K562 (cell line): ENCODE data around the gene ZFHX2. TPM values are rescaled to one million over a fixed set of nuclear protein-coding genes. Genes with fewer than 3 reads are reported as not detected.

Experiments
- ATAC-seq: fragments of 200-7000 bp; cut with Tn5 transposase; 3 replicates; pipeline ENCODE4 v1.9.1; 2020; ENCODE audit warnings: moderate library complexity
- BruUV-seq: library from RNA; stranded (reverse); fragments of 400-500 nt; replicated peaks from 2 replicates; lab custom pipeline; 2021; lab: Mats Ljungman, UMichigan
- CTCF ChIA-PET: fragments of 300-600 bp; formaldehyde crosslinking; extraction: SDS; loops from one replicate; lab custom pipeline; 2021; ENCODE audit warnings: low intra/inter-chr PET ratio; lab: Yijun Ruan, JAX
- POLR2A ChIA-PET: fragments of 300-600, 350-650 bp; sonication (Branson Sonifier 250); formaldehyde crosslinking; extraction: SDS; loops from one replicate; lab custom pipeline; 2021; ENCODE audit warnings: antibody characterized with exemption, inconsistent platforms; lab: Yijun Ruan, JAX
- DNase-seq, 4 experiments: peaks; one replicate each; pipeline versions ENCODE4 v3.0.0 to v3.0.0-alpha.2; 2011 to 2018; ENCODE audit warnings: low spot score in 3 of 4, mixed read lengths in 3 of 4; ENCODE audit errors: extremely low read depth in 1 of 4
- FAIRE-seq: peaks from 2 replicates; lab custom pipeline; 2011; peaks lifted over from hg19 to GRCh38; lab: Jason Lieb, UNC
- H2AFZ ChIP-seq: 2 replicates; pipeline ENCODE4 v1.6.0; 2011; ENCODE audit warnings: low read depth, low read length, control low read depth, inconsistent platforms
- H3K27ac ChIP-seq: fragments of 200-600 bp; 3 replicates; pipeline ENCODE4 v1.8.0; 2011; ENCODE audit warnings: low read depth, mild to moderate bottlenecking, control low read depth, inconsistent platforms, low read length, moderate library complexity, mixed read lengths; ENCODE audit errors: extremely low read depth
- H3K27me3 ChIP-seq, 2 experiments: fragments of 300-600 bp in 1 of 2; 2 replicates in 1 of 2; 3 replicates in 1 of 2; pipeline versions ENCODE4 v1.6.0 to v1.8.0; 2011; ENCODE audit warnings: inconsistent platforms in 2 of 2, low read length in 2 of 2, mild to moderate bottlenecking in 1 of 2, mixed read lengths in 1 of 2, moderate library complexity in 1 of 2; ENCODE audit not compliant: control insufficient read depth in 2 of 2, insufficient read depth in 2 of 2
- H3K36me3 ChIP-seq: fragments of 300-600 bp; 3 replicates; pipeline ENCODE4 v1.8.0; 2011; ENCODE audit warnings: mild to moderate bottlenecking, low read length, inconsistent platforms; ENCODE audit not compliant: control insufficient read depth, insufficient read depth
- H3K4me1 ChIP-seq, 2 experiments: fragments of 200-600 bp in 1 of 2; replicated peaks in 1 of 2; 2 replicates in 1 of 2; 3 replicates in 1 of 2; pipeline versions ENCODE4 v1.5.1 to v1.8.0; 2011; ENCODE audit warnings: inconsistent platforms in 2 of 2, low read length in 2 of 2, mild to moderate bottlenecking in 1 of 2, mixed read lengths in 1 of 2, moderate library complexity in 1 of 2; ENCODE audit not compliant: control insufficient read depth in 2 of 2, insufficient read depth in 2 of 2
- H3K4me2 ChIP-seq: 2 replicates; pipeline ENCODE4 v1.6.1; 2011; ENCODE audit warnings: low read length, control low read depth, inconsistent platforms, mixed read lengths; ENCODE audit not compliant: insufficient read depth
- H3K4me3 ChIP-seq: fragments of 200-600 bp; sonication (generic), shearing (Covaris generic); 2 replicates; pipeline ENCODE4 v1.5.1; 2016; ENCODE audit warnings: control low read depth, inconsistent platforms
- H3K79me2 ChIP-seq: fragments of 200-600 bp; 3 replicates; pipeline ENCODE4 v1.8.0; 2011; ENCODE audit warnings: low read length, inconsistent platforms; ENCODE audit not compliant: control insufficient read depth, insufficient read depth
- H3K9ac ChIP-seq, 2 experiments: 2 replicates each; pipeline versions ENCODE4 v1.6.0 to v1.6.1; 2011; ENCODE audit warnings: low read depth in 2 of 2, low read length in 2 of 2, control low read depth in 1 of 2, inconsistent platforms in 1 of 2, mild to moderate bottlenecking in 1 of 2, mixed read lengths in 1 of 2; ENCODE audit not compliant: insufficient read depth in 1 of 2
- H3K9me1 ChIP-seq: one replicate; pipeline ENCODE4 v1.6.0; 2011; ENCODE audit warnings: inconsistent platforms, mild to moderate bottlenecking, low read length, moderate library complexity; ENCODE audit not compliant: control insufficient read depth, insufficient read depth
- H3K9me3 ChIP-seq: replicated peaks from 2 replicates; pipeline ENCODE4 v1.5.1; 2011; ENCODE audit warnings: low read depth, low read length, inconsistent platforms; ENCODE audit not compliant: control insufficient read depth, insufficient read depth
- H4K20me1 ChIP-seq: replicated peaks from 2 replicates; pipeline ENCODE4 v1.6.1; 2011; ENCODE audit warnings: low read length, inconsistent platforms, mixed read lengths; ENCODE audit not compliant: control insufficient read depth, insufficient read depth
- EGR1 ChIP-seq: fragments of 450-650 bp; conservative IDR thresholded peaks from 2 replicates; pipeline ENCODE4 v1.6.1; 2017; ENCODE audit warnings: mild to moderate bottlenecking
- MTA2 ChIP-seq: fragments of 450-650 bp; IDR thresholded peaks from 2 replicates; pipeline ENCODE4 v1.6.1; 2016; ENCODE audit warnings: low read depth
- SRSF3 ChIP-seq: fragments of 200-400 bp; formaldehyde crosslinking; IDR thresholded peaks from 2 replicates; pipeline ENCODE4 v1.6.1; 2016; ENCODE audit warnings: mild to moderate bottlenecking, low read length, moderate library complexity; ENCODE audit not compliant: insufficient read depth
- WGBS: fragments of 100-300 bp; shearing (Covaris generic); methylation state at CpG from one replicate; pipeline ENCODE4 v1.1.6; 2016; ENCODE audit warnings: low coverage, mixed read lengths; ENCODE audit not compliant: insufficient coverage; ENCODE audit errors: missing lambda C conversion rate; 5-methylcytosine and 5-hydroxymethylcytosine counted together
- in situ Hi-C: fragments of 300-500 bp; cut with MboI; formaldehyde crosslinking; loops from 4 replicates; pipeline ENCODE4 v1.15.0; 2018; ENCODE audit warnings: inconsistent platforms, mixed read lengths
- intact Hi-C: fragments of 100-400 bp; cut with micrococcal nuclease; formaldehyde crosslinking; loops from 2 replicates; pipeline ENCODE4 v1.14.2; 2022
- polyA plus RNA-seq, 8 experiments: library from polyadenylated mRNA; depleted of rRNA in 4 of 8; stranded (reverse) in 5 of 8; unstranded in 3 of 8; fragments of >200 nt; fragmentation: Nextera tagmentation in 2 of 8; fragmentation: Illumina TruSeq in 1 of 8; extraction: Ambion mirVana in 2 of 8; extraction: Trizol in 1 of 8; gene quantifications; 2 replicates each; pipeline versions ENCODE4 v1.2.1 to v1.2.3, GENCODE V29; 2011 to 2014; ENCODE audit warnings: inconsistent platforms in 1 of 8, missing spikeins in 1 of 8
- total RNA-seq, 7 experiments: library from RNA; depleted of rRNA in 6 of 7; stranded (reverse); fragments of >200 nt in 6 of 7; fragmentation: Illumina TruSeq in 2 of 7; extraction: Trizol in 2 of 7; gene quantifications; 2 replicates each; pipeline versions ENCODE4 v1.2.1 to v1.2.3, GENCODE V29; 2011 to 2021; ENCODE audit warnings: low replicate concordance in 1 of 7
- TF ChIP-seq, protein P1 (sequence below): fragments of 450-650 bp; IDR thresholded peaks from 2 replicates; pipeline ENCODE4 v1.6.1; 2017; ENCODE audit warnings: antibody characterized with exemption

ZFHX2 gene
- total and polyA plus RNA-seq, 9 of the 15 experiments (the other 6 are each of a cell fraction or from before 2014, with no cell fraction given) = 0.06 to 0.11 (median 0.11) TPM; not detected in 4

DNA sequence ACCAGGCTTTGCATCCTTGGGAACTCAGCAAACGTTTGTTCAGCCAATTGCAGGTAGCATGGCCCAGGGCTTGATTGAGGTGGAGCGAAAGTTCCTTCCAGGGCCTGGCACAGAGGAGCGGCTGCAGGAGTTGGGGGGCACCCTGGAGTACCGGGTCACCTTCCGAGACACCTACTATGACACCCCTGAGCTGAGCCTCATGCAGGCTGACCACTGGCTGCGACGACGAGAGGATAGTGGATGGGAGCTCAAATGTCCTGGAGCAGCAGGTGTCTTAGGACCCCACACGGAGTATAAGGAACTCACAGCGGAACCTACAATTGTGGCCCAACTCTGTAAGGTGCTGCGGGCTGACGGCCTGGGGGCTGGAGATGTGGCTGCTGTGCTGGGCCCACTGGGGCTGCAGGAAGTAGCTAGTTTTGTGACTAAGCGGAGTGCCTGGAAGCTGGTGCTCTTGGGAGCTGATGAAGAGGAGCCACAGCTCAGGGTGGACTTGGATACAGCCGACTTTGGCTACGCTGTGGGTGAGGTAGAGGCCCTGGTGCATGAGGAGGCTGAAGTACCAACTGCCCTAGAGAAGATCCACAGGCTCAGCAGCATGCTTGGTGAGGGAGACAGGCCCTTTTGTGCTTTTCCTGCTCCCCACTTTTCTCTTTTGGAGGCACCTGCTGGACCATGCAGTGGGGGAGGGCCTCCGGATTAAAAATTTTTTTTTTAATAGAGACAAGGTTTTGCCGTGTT is 5.3 kb upstream of the ZFHX2 start:
- peak overlapping the region; percentile 86 for H3K4me2 ChIP-seq
- peak; percentile 25 for ATAC-seq
- H3K9me1 ChIP-seq = no peaks in the 10 kb centered on the region
- ChIA-PET POLR2A (interaction anchor here (0.9 to 1.4 kb wide), 2 partner anchors 235 to 256 kb away, joined by 3 to 5 read pairs; no protein-coding TSS in a partner anchor), CTCF (no interaction called here)
- no TSS peak for BruUV-seq
- intact Hi-C loops = loop anchor here (10.0 kb wide), 1 partner anchor 232 kb away; the partner anchor contains the start of gene PABPN1
- no peaks in the 10 kb centered on the region for H3K9me3 ChIP-seq
- peaks cover 7 to 13% of the 10 kb centered on the region in 2 experiments; a peak in 3 of 5 replicates for H3K4me1 ChIP-seq
- 8% methylated on average over 16 of the region's 17 CpGs for WGBS
- DNase-seq = no peak
- H3K79me2 ChIP-seq = peaks cover 10% of the 10 kb centered on the region
- TF ChIP-seq EGR1 (no peak), MTA2 (no peak), SRSF3 (no peak)
- TF ChIP-seq, protein P1, sequence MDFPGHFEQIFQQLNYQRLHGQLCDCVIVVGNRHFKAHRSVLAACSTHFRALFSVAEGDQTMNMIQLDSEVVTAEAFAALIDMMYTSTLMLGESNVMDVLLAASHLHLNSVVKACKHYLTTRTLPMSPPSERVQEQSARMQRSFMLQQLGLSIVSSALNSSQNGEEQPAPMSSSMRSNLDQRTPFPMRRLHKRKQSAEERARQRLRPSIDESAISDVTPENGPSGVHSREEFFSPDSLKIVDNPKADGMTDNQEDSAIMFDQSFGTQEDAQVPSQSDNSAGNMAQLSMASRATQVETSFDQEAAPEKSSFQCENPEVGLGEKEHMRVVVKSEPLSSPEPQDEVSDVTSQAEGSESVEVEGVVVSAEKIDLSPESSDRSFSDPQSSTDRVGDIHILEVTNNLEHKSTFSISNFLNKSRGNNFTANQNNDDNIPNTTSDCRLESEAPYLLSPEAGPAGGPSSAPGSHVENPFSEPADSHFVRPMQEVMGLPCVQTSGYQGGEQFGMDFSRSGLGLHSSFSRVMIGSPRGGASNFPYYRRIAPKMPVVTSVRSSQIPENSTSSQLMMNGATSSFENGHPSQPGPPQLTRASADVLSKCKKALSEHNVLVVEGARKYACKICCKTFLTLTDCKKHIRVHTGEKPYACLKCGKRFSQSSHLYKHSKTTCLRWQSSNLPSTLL = no peak
- in situ Hi-C loops = loop anchor here (5.0 kb wide), 1 partner anchor 70 kb away; no protein-coding TSS in a partner anchor
- H3K36me3 ChIP-seq = peaks cover 34% of the 10 kb centered on the region; the same call in 2 of the 3 replicates
- H3K27me3 ChIP-seq = no peaks in the 10 kb centered on the region
- H3K27ac ChIP-seq = peak overlapping the region; percentile 76; the same call in 2 of the 3 replicates
- H3K4me3 ChIP-seq = peak overlapping the region; percentile 68
- H4K20me1 ChIP-seq = 0 out of 2 replicates have a peak, but pooled peaks cover 3% of the 10 kb centered on the region
- peak overlapping the region; percentile 88 to 94 for H3K9ac ChIP-seq
- peak overlapping the region; percentile 98 for H2AFZ ChIP-seq
- FAIRE-seq = no peak
